Activated CD8-positive, alpha-beta memory T cell treated with anti-CD3 and anti-CD28 coated beads for 48 hours (primary cell): ENCODE data around the gene LRP8.
"Not testable (repeated sequence)": the region's sequence is repeated elsewhere in the genome, so short reads cannot be mapped to it uniquely, and the experiment has no call there.

ENCODE experiments used
- DNase-seq, 3 experiments: peaks; one replicate each; pipeline ENCODE4 v3.0.0-alpha.2; 2020; ENCODE audit warnings: low read depth in 2 of 3, low spot score in 2 of 3

Gene LRP8

DNA sequence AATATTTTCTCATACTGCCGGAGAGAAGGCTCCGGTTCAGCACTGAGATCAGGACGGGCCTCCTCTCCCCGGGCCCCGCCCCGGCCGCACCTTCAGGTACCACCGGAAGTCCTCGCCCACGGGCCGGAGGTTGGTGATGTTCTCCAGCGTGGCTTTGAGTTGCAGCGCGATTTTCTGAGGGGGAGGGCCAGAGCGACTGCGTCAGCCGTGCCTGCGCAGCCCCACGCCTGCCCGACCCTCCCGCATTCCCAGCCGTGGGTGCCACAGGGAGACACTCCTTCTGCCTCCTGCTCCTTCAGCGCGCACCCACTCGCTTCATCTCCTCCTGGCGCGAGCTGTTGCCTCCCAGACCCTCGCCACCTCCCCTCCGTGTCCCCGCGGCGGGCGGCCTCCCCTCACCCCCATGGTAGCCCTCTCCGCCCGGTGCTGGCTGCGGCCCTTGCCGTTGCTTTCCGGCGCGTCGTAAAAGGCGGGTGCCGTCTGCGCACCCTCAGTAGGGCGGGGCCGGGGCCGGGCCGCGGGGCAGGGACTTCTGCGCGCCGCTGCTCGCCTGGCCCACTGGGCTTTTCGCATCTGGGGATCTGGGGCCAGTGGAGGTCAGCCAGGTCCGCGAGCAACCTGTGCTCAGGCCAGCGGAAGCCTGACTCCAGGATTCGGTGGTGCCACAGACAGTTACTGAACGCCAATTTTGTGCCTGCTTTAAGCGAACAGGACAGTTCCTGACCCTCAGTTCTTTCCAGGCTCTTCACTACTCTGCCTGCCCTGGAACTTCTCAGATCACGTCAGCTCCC is 107.5 kb downstream of the LRP8 start, which contains the start of gene CZIB:
TSS of gene CZIB (minus strand) at position 464 of the 791 bp plus-strand sequence. CDS start at position 405, 59 bp downstream.
- DNase-seq, result peak; percentile 87 to 89 (median 89)

DNA sequence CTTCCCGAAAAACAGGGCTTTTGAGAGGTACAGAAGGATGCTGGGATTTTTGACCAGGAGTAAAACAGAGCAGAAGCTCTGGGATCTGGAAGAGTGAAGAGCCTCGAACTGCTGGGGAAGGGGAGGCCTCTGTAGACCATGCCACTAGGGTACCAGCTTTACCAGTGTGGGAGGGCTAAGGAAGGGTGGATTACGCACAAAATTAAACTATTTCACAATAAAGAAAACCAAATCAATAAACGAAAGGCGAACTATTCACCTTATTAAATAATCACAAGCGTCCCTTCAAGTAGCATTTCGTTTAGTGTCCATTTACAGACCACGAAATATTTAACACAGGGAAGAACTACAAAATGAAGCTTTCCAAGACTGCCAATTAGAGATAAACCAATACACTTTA is 108.2 kb downstream of the LRP8 start:
- DNase-seq, result no peak

DNA sequence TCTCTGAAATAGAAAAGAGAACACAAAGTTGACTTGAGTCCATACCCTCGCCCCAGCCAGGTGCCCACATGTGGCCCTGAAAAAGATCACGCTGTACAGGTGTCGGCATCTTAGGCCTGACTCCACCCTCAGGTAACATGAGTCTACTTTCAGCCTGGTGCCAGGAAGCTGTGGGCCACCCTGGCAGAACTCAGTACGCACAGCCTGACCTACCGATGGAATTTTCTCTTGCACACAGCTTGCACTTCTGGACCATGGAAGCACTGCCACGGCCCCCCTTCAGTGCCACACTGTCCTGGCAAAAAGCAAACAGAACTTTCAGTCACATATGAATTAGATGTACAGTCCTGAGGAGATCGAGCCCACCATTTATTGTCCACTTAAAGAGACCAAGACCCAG is 109.7 kb downstream of the LRP8 start:
- no peak for DNase-seq

DNA sequence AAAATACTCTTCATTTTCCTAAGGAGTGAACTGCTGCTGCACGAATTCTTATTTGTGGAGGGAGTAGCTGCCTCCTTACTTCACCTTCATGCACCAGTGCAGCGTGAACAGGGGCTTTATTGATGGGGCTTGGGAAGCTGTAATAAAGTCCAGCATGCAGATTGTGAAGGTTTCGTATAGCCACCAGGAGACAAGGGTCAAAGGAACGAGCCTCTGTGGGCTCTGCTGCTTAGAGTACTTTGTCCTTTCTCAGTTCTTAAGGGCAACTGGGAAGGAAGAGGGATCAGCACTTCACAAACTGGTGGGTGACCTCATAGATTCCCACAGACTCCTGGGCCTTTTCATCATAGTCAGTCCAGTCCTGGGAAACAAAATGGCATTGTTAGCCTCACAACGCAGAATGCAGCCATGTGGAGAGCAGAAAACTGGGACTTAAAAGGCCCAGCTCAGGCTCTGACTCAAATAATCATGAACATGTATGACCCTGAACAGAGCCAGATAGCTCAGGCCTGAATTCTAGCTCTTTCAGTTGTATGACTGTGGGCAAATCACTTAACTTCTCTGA is 113.4 kb downstream of the LRP8 start:
- DNase-seq, result no peak

DNA sequence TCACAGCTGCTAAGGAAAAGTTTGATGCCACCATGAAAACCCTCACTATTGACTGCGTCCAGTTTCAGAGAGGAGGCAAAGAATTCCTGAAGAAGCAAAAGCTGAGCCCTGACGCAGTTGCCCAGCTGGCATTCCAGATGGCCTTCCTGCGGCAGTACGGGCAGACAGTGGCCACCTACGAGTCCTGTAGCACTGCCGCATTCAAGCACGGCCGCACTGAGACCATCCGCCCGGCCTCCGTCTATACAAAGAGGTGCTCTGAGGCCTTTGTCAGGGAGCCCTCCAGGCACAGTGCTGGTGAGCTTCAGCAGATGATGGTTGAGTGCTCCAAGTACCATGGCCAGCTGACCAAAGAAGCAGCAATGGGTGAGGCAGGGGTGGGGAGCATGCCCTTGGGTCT is 116.9 kb downstream of the LRP8 start:
- no peak for DNase-seq

DNA sequence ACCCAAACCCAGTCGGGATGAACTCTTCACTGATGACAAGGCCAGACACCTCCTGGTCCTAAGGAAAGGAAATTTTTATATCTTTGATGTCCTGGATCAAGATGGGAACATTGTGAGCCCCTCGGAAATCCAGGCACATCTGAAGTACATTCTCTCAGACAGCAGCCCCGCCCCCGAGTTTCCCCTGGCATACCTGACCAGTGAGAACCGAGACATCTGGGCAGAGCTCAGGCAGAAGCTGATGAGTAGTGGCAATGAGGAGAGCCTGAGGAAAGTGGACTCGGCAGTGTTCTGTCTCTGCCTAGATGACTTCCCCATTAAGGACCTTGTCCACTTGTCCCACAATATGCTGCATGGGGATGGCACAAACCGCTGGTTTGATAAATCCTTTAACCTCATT is 117.5 kb downstream of the LRP8 start:
- DNase-seq, result no peak

DNA sequence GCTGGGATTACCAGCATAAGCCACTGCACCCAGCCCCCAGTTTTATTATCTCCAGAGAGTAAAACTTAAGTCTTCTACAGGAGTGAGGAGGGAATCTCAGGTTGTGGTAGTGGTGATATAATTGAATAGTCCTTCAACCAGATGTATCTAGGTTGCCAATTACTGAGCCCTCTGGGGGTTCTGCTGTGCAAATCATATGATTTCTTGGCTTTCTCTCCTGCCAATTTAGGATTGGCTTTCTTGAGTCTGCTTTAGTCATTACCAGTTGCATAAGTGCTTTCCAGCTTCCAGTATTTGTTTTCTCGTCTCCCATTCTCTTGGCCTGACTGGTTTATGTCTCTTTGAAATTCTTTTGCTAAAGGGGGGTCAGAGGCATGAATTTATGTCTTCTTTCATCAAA is 120.1 kb downstream of the LRP8 start:
- DNase-seq, result no peak

DNA sequence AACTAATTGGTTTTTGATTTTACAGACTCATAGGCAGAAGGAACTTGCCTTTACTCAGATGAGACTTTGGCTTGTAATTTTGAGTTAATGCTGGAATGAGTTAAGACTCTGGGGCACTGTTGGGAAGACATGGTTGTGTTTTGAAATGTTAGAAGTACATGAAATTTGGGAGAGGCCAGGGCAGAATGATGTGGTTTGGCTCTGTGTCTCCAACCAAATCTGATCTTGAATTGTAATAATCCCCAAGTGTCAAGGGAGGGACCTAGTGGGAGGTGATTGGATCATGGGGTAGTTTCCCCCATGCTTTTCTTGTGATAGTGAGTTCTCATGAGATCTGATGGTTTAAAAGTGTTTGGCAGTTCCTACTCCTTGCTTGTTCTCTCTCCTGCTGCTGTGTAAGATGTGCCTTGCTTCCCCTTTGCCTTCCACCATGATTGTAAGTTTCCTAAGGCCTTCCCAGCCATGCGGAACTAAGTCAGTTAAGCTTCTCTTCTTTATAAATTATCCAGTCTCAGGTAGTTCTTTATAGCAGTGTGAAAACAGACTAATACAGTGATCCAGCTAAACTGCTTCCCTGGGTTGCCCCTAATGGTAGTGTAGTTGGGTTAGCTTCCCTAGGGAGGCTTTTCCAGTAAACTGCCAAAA is 121.0 kb downstream of the LRP8 start:
- no peak for DNase-seq

DNA sequence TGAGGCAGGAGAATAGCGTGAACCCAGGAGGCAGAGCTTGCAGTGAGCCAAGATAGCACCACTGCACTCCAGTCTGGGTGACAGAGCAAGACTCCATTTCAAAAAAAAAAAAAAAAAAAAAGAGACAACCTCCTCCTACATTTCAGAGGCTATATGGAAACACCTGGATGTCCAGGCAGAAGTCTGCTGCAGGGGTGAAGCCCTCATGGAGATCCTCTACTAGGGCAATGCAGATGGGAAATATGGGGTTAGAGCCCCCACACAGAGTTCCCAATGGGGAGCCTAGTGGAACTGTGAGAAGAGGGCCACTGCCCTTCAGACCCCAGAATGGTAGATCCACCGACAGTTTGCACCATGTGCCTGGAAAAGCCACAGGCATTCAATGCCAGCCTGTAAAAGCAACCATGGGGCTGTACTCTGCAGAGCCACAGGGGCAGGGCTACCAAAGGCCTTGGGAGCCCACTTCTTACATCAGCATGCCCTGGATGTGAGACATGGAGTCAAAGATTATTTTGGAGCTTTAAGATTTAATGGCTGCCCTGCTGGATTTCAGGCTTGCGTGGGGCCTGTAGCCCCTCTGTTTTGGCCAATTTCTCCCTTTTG is 121.7 kb downstream of the LRP8 start:
- not testable (repeated sequence) for DNase-seq

DNA sequence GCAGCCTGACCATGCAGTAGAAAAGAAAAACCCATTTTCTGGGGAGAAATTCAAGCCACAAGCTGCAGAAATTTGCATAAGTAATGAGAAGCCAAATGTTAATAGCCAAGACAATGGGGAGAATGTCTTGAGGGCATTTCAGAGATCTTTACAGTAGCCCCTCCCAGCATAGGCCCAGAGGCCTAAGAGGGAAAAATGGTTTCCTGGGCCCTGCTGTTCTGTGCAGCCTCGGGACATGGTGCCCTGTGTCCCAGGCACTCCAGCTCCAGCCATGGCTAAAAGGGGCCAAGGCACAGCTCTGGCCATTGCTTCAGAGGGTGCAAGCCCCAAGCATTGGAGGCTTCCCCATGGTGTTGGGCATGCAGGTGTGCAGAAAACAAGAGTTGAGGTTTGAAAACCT is 122.4 kb downstream of the LRP8 start:
- not testable (repeated sequence) for DNase-seq

DNA sequence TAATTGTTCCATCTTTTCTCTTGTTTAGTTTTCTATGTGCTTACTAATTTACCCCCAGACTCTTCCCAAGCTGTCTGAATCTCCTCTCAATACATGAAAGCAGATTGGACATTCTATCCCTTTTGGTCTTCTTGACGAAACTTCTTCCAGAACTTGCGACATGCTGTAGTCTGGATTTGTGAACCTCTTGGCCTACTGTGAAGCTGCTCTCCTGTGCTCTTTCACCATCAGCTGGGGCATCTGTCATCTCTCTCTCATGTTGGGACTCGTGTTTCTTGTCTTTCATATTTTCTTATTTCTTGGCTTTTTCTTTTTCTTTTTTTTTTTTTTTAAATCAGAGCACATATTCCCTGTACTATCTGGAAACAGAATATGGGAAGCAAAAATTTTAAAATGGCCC is 124.4 kb downstream of the LRP8 start:
- no peak for DNase-seq

DNA sequence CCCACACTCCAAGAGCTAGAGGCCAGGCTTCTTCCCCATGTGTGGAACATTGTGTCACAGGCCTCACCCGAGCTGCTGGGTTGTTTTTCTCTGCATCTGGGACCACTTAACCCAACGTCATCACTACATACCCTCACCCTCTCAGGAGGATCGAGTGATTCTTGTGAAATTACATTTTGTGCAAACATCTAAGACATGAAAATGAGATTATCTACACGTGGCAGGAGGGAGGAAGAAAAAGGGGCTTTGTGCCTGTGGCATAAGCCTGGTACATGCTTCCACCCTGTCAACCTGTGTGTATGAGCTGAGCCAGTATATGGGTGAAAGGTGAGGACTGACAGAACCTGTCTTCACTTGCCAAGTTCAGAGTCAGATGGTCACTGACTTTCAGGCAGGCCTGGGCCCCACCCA is 129.6 kb downstream of the LRP8 start:
- DNase-seq, result no peak

DNA sequence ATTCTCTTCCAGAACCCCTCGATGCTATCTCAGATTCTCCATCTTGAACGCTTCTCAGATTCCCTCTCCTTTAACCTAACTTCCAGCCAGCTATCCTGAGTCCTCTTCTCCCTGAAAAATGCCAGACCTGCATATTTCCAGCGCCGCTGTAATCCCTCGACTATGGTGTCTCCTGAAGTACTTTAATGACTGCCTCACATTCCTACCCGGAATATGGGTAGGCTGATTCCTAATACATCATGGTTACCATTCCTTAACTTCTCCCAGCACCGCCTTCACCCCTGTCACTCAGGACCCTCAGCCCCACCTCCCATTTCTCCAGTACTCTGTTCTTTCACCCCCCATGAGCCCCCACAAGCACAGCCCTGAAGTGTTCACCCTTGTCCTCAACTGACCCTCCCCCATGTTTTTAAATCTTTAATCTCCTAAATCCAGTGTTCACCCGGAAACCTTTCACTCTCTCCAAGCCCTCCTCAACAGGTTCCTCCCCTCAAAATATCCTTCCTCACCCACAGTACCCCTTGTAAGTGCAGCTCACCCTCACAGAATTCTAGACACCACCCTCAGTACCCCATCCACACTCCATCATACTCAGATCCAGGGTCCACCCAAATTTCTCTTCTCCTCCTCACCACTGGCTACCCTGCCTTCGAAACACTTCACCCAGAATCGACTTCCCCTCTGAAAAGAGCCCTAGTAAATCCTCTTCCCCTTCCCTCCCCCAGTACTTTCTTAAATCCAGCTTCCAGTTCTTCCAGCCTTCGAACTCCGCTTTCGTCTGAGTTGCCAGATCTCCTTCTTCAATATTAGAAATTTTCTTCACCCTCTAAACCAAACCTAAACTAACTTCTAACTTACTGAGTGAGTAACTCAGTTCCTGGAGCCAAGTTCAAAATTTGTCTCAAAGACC is 130.3 kb downstream of the LRP8 start:
- DNase-seq, result no peak

DNA sequence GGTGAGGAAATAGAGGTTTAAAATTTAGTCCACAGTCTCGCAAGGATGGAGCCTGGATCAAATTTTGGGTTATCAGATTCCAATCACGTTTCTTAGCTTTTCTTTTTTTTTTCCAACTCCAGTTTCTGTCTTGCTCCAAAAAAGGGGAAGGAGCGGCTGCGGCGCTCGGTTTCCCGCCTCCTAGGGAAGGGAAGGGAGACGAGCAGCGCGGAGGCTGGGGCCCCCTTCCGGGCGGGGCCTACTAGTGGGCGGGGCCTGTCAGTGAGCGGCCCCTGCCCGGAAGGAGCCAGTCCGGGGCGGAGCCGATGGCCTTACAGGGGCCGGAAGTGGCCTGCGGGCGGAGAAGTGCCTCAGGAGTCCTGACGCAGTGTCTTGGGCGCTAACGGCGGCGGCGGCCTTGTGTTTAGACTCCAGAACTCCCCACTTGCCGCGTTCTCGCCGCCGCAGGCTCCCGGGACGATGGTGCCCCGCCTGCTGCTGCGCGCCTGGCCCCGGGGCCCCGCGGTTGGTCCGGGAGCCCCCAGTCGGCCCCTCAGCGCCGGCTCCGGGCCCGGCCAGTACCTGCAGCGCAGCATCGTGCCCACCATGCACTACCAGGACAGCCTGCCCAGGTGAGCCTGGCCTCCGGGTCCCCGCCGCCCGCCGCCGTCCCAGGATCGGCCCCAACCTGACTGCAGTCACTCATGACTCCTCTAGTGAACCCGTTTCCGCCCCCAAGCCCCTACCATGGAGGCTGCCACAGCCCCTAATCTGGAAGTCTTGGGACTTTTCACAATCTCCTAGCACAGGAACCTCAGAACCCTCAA is 131.2 kb downstream of the LRP8 start, which contains the start of gene CPT2:
TSS of gene CPT2 (plus strand) at position 340 of the 806 bp plus-strand sequence. CDS start at position 460, 120 bp downstream.
- DNase-seq, result peak; percentile 75 to 84 (median 79)

DNA sequence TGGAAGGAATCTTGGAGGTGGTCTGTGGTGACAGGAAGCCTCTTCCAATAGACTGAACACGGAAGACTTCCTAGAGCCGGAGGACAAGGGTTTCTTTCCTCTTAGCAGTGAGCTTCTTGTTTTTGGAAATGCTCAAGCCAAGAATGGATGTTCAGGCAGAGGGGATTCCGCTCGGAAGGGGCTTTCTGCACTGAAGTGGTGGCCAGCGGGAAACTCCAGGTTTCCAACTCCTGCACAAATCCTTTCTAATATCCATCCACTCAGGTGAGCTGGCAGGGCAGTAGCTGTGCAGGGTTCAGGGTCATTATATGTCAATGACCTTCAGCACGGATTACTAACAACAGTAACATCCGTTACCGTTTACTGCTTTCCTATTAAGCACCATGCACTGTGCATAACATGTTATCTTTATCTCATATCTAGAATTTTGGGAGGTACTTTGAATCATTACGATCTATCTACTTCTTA is 131.8 kb downstream of the LRP8 start:
- no peak for DNase-seq

DNA sequence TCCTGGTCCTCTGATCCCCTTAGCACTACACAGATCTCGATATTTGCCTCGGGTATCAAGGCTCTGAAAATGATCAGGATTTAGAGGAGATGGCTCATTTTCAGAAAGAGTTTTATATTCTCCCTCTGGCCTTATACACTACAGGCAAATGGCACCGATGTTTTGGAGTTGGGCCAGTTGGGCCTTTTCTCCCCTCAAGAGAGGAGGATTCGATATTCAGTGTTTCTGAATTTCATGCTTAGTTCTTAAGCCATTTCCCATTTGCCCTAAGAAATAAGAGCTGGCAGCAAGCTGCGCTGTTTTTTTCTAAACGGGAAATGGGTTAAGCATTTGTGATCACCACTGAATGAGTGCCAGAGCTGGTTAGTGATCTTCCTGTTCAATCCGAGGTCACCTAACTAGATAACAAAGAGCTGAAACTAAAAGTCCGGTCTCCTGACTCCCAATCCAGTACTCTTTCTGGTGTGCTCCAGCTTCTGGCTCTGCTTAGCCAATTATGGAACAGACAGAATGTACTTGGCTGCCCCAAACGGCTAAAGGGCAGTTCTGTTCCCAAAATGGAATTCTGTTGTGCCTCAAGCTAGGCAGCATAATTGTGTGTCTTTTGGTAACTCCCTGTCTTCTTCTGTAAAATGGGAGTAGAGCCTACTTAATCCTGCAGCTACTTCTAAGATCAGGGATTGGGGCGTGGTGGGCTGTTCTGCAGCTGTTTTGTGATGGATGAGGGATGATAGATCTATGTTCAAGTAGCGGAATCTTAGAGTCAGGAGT is 132.4 kb downstream of the LRP8 start:
- no peak for DNase-seq
